HG02852 (cell line): ENCODE measurements around the gene USPL1.

ENCODE experiments used
- ATAC-seq: cut with Tn5 transposase; IDR thresholded peaks from one replicate; pipeline ENCODE4 v1.9.1; 2021; ENCODE audit warnings: mild to moderate bottlenecking, moderate library complexity; ENCODE audit not compliant: unreplicated experiment

USPL1 gene

GRCh38 chr13:30656178-30656577 is 38.5 kb downstream of the USPL1 start:
- no peak for ATAC-seq

- no peak for ATAC-seq
These were observed 42.3 kb downstream of the USPL1 start for GRCh38 chr13:30659980-30660379.

- ATAC-seq = no peak
These were observed 43.1 kb downstream of the USPL1 start for GRCh38 chr13:30660796-30661195.

GRCh38 chr13:30664689-30665275 is 47.1 kb downstream of the USPL1 start:
- ATAC-seq = no peak

GRCh38 chr13:30665638-30666037 is 47.9 kb downstream of the USPL1 start:
- ATAC-seq = no peak

- ATAC-seq = no peak
These were observed 48.4 kb downstream of the USPL1 start for GRCh38 chr13:30666113-30666512.

GRCh38 chr13:30667014-30667413 is 49.3 kb downstream of the USPL1 start:
- ATAC-seq = no peak

GRCh38 chr13:30668312-30668711 is 50.6 kb downstream of the USPL1 start:
- ATAC-seq = no peak

GRCh38 chr13:30671271-30671815 is 53.6 kb downstream of the USPL1 start:
- ATAC-seq = no peak

GRCh38 chr13:30673669-30674521 is 56.2 kb downstream of the USPL1 start:
- peak; percentile 90 for ATAC-seq

- ATAC-seq = no peak
These were observed 58.0 kb downstream of the USPL1 start for GRCh38 chr13:30675717-30676116.

- no peak for ATAC-seq
These were observed 59.0 kb downstream of the USPL1 start for GRCh38 chr13:30676672-30677071.

- ATAC-seq = peak; percentile 51
These were observed 62.0 kb downstream of the USPL1 start for GRCh38 chr13:30679483-30680330.

- ATAC-seq = no peak
These were observed 64.1 kb downstream of the USPL1 start for GRCh38 chr13:30681843-30682242.

GRCh38 chr13:30685320-30685859 is 67.7 kb downstream of the USPL1 start:
- no peak for ATAC-seq

- ATAC-seq = no peak
These were observed 68.3 kb downstream of the USPL1 start for GRCh38 chr13:30685987-30686386.

GRCh38 chr13:30687601-30688000 is 69.9 kb downstream of the USPL1 start:
- no peak for ATAC-seq

- no peak for ATAC-seq
These were observed 72.0 kb downstream of the USPL1 start for GRCh38 chr13:30689752-30690151.

- ATAC-seq = no peak
These were observed 72.8 kb downstream of the USPL1 start for GRCh38 chr13:30690282-30691188.

- ATAC-seq = no peak
These were observed 74.4 kb downstream of the USPL1 start for GRCh38 chr13:30692113-30692512.
